Measurements from ENCODE around the gene NKTR.

NKTR gene

DNA sequence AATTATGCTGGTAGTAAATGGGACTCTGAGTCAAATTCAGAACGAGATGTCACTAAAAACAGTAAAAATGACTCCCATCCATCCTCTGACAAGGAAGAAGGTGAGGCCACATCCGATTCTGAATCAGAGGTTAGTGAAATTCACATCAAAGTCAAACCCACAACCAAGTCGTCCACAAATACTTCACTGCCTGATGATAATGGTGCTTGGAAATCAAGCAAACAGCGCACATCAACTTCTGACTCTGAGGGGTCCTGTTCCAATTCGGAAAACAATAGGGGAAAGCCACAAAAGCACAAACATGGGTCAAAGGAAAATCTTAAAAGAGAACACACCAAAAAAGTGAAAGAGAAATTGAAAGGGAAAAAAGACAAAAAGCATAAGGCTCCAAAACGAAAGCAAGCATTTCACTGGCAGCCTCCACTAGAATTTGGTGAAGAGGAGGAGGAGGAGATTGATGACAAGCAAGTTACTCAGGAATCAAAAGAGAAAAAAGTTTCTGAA, 37.9 kb downstream of the NKTR start:
- H3K4me3 ChIP-seq (ENCODE audit: low read depth, low read length), result no peak overlapping the region
- no peaks in the 10 kb centered on the region for H3K9me3 ChIP-seq (ENCODE audit: control insufficient read depth, insufficient read depth, low read depth, low read length)
- TF ChIP-seq ZNF157 (tag by site-specific recombination; IDR thresholded peaks at IDR 0.05), result no peak
- TF ChIP-seq, protein P1, sequence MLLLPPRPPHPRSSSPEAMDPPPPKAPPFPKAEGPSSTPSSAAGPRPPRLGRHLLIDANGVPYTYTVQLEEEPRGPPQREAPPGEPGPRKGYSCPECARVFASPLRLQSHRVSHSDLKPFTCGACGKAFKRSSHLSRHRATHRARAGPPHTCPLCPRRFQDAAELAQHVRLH (tag by site-specific recombination; IDR thresholded peaks at IDR 0.05), result no peak
- peak; percentile 83 for TF ChIP-seq PRDM1 (tag by site-specific recombination; IDR thresholded peaks at IDR 0.05)
- TF ChIP-seq ZNF843 (tag by site-specific recombination; IDR thresholded peaks at IDR 0.05), result no peak
- H3K27ac ChIP-seq (ENCODE audit: extremely low read depth, low read depth, low read length), result no peak overlapping the region
- H3K4me1 ChIP-seq (ENCODE audit: control insufficient read depth, insufficient read depth, low read length), result no peaks in the 10 kb centered on the region
- ChIA-PET POLR2A (no interaction called here), CTCF (interaction anchor here (1.2 to 2.1 kb wide), 2 partner anchors 25 to 67 kb away, joined by 4 to 7 read pairs; no protein-coding TSS in a partner anchor)
- H3K36me3 ChIP-seq (ENCODE audit: control insufficient read depth in 2 of 2, insufficient read depth in 1 of 2, low read length in 2 of 2), result peaks cover 32 to 94% of the 10 kb centered on the region in 2 experiments

DNA sequence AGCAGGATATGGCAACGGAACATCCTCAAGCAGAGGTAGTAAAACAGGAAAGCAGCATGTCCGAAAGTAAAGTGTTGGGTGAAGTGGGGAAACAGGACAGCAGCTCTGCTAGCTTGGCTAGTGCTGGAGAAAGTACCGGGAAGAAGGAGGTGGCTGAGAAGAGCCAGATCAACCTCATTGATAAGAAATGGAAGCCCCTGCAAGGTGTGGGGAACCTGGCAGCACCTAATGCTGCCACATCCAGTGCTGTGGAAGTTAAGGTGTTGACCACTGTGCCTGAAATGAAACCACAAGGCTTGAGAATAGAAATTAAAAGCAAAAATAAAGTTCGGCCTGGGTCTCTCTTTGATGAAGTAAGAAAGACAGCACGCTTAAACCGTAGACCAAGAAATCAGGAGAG, 38.7 kb downstream of the NKTR start:
- H3K27ac ChIP-seq (ENCODE audit: extremely low read depth, low read depth, low read length), result no peak overlapping the region
- ChIA-PET POLR2A (no interaction called here), CTCF (no interaction called here)
- no peaks in the 10 kb centered on the region for H3K9me3 ChIP-seq (ENCODE audit: control insufficient read depth, insufficient read depth, low read depth, low read length)
- TF ChIP-seq ZNF560 (tag by site-specific recombination; IDR thresholded peaks at IDR 0.05; ENCODE audit: borderline replicate concordance) (no peak), MEIS1 (CRISPR knock-in tag; IDR thresholded peaks at IDR 0.05; ENCODE audit: borderline replicate concordance) (no peak), ZNF423 (tag by site-specific recombination; IDR thresholded peaks at IDR 0.05) (no peak), SP2 (tag by site-specific recombination; IDR thresholded peaks at IDR 0.05) (no peak), ZNF354C (tag by site-specific recombination; IDR thresholded peaks at IDR 0.05; ENCODE audit: borderline replicate concordance, low read depth) (no peak), ZNF184 (tag by site-specific recombination; IDR thresholded peaks at IDR 0.05) (no peak), KLF1 (tag by site-specific recombination; IDR thresholded peaks at IDR 0.05) (no peak), ZFP37 (tag by site-specific recombination; IDR thresholded peaks at IDR 0.05) (no peak), ZNF146 (tag by site-specific recombination; IDR thresholded peaks at IDR 0.05) (no peak), SP7 (tag by site-specific recombination; IDR thresholded peaks at IDR 0.05) (no peak), ZNF660 (tag by site-specific recombination; IDR thresholded peaks at IDR 0.05) (no peak), ZNF175 (tag by site-specific recombination; IDR thresholded peaks at IDR 0.05) (no peak), GLI4 (tag by site-specific recombination; IDR thresholded peaks at IDR 0.05) (no peak)
- TF ChIP-seq, protein P2, sequence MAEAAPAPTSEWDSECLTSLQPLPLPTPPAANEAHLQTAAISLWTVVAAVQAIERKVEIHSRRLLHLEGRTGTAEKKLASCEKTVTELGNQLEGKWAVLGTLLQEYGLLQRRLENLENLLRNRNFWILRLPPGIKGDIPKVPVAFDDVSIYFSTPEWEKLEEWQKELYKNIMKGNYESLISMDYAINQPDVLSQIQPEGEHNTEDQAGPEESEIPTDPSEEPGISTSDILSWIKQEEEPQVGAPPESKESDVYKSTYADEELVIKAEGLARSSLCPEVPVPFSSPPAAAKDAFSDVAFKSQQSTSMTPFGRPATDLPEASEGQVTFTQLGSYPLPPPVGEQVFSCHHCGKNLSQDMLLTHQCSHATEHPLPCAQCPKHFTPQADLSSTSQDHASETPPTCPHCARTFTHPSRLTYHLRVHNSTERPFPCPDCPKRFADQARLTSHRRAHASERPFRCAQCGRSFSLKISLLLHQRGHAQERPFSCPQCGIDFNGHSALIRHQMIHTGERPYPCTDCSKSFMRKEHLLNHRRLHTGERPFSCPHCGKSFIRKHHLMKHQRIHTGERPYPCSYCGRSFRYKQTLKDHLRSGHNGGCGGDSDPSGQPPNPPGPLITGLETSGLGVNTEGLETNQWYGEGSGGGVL (tag by site-specific recombination; IDR thresholded peaks at IDR 0.05), result no peak
- TF ChIP-seq, protein P3, sequence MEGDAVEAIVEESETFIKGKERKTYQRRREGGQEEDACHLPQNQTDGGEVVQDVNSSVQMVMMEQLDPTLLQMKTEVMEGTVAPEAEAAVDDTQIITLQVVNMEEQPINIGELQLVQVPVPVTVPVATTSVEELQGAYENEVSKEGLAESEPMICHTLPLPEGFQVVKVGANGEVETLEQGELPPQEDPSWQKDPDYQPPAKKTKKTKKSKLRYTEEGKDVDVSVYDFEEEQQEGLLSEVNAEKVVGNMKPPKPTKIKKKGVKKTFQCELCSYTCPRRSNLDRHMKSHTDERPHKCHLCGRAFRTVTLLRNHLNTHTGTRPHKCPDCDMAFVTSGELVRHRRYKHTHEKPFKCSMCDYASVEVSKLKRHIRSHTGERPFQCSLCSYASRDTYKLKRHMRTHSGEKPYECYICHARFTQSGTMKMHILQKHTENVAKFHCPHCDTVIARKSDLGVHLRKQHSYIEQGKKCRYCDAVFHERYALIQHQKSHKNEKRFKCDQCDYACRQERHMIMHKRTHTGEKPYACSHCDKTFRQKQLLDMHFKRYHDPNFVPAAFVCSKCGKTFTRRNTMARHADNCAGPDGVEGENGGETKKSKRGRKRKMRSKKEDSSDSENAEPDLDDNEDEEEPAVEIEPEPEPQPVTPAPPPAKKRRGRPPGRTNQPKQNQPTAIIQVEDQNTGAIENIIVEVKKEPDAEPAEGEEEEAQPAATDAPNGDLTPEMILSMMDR (tag by site-specific recombination; IDR thresholded peaks at IDR 0.05), result no peak
- TF ChIP-seq, protein P4, sequence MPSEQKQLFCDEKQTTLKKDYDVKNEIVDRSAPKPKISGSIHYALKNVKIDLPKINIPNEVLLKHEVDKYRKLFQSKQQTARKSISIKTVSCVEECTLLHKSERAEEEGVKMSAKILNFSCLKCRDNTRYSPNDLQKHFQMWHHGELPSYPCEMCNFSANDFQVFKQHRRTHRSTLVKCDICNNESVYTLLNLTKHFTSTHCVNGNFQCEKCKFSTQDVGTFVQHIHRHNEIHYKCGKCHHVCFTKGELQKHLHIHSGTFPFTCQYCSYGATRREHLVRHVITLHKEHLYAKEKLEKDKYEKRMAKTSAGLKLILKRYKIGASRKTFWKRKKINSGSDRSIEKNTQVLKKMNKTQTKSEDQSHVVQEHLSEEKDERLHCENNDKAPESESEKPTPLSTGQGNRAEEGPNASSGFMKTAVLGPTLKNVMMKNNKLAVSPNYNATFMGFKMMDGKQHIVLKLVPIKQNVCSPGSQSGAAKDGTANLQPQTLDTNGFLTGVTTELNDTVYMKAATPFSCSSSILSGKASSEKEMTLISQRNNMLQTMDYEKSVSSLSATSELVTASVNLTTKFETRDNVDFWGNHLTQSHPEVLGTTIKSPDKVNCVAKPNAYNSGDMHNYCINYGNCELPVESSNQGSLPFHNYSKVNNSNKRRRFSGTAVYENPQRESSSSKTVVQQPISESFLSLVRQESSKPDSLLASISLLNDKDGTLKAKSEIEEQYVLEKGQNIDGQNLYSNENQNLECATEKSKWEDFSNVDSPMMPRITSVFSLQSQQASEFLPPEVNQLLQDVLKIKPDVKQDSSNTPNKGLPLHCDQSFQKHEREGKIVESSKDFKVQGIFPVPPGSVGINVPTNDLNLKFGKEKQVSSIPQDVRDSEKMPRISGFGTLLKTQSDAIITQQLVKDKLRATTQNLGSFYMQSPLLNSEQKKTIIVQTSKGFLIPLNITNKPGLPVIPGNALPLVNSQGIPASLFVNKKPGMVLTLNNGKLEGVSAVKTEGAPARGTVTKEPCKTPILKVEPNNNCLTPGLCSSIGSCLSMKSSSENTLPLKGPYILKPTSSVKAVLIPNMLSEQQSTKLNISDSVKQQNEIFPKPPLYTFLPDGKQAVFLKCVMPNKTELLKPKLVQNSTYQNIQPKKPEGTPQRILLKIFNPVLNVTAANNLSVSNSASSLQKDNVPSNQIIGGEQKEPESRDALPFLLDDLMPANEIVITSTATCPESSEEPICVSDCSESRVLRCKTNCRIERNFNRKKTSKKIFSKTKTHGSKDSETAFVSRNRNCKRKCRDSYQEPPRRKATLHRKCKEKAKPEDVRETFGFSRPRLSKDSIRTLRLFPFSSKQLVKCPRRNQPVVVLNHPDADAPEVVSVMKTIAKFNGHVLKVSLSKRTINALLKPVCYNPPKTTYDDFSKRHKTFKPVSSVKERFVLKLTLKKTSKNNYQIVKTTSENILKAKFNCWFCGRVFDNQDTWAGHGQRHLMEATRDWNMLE (tag by site-specific recombination; conservative IDR thresholded peaks at IDR 0.05; ENCODE audit: low read depth), result no peak
- TF ChIP-seq, protein P5, sequence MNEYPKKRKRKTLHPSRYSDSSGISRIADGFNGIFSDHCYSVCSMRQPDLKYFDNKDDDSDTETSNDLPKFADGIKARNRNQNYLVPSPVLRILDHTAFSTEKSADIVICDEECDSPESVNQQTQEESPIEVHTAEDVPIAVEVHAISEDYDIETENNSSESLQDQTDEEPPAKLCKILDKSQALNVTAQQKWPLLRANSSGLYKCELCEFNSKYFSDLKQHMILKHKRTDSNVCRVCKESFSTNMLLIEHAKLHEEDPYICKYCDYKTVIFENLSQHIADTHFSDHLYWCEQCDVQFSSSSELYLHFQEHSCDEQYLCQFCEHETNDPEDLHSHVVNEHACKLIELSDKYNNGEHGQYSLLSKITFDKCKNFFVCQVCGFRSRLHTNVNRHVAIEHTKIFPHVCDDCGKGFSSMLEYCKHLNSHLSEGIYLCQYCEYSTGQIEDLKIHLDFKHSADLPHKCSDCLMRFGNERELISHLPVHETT (tag by site-specific recombination; IDR thresholded peaks at IDR 0.05), result no peak
- H3K36me3 ChIP-seq (ENCODE audit: control insufficient read depth in 2 of 2, insufficient read depth in 1 of 2, low read length in 2 of 2), result peaks cover 29 to 93% of the 10 kb centered on the region in 2 experiments
- no peak overlapping the region for H3K4me3 ChIP-seq (ENCODE audit: low read depth, low read length)
- no peaks in the 10 kb centered on the region for H3K4me1 ChIP-seq (ENCODE audit: control insufficient read depth, insufficient read depth, low read length)
